Measurements from ENCODE around the gene IL1RAP. TPM values are rescaled to one million over a fixed set of nuclear protein-coding genes. Genes with fewer than 3 reads are reported as not detected.

The IL1RAP gene
- total and polyA plus RNA-seq, 9 of the 15 experiments (the other 6 are each of a cell fraction or from before 2014, with no cell fraction given) = 0.23 to 1.8 (median 0.88) TPM

DNA sequence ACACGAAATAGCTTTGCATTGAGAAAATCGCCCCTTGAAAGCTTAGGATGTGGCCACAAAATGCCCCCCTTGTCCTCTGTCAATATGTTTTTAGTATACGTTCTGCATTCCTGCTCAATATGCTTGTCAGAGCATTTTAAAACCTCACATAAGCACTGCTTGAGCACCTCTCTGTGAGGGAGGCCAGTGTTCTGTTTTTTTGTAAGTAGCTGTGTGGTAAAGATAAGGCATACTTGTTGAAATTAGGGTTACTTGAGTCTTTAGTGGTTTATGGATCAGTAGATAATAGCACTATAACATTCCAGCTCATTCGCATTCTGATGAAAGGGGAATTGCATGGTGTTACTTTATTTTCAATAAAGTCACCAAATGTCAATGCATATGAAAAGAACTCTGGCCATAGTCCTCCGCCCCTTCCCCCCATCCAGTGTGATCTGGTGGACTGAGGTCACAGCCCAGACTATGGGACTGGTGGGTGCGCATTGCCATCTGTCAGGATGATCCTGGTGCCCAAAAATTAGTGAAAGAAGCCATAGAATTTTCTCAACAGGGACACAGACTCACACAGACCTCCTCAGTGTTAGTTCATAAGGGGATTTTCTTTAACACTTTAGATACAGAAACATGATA lies 33.1 kb downstream of the IL1RAP start (continued):
- TF ChIP-seq, protein P1, sequence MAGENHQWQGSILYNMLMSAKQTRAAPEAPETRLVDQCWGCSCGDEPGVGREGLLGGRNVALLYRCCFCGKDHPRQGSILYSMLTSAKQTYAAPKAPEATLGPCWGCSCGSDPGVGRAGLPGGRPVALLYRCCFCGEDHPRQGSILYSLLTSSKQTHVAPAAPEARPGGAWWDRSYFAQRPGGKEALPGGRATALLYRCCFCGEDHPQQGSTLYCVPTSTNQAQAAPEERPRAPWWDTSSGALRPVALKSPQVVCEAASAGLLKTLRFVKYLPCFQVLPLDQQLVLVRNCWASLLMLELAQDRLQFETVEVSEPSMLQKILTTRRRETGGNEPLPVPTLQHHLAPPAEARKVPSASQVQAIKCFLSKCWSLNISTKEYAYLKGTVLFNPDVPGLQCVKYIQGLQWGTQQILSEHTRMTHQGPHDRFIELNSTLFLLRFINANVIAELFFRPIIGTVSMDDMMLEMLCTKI (IDR thresholded peaks at IDR 0.05; ENCODE audit: partially characterized antibody) = no peak
- TF ChIP-seq FOXK1 (CRISPR knock-in tag; IDR thresholded peaks at IDR 0.05; ENCODE audit: borderline replicate concordance) = no peak

DNA sequence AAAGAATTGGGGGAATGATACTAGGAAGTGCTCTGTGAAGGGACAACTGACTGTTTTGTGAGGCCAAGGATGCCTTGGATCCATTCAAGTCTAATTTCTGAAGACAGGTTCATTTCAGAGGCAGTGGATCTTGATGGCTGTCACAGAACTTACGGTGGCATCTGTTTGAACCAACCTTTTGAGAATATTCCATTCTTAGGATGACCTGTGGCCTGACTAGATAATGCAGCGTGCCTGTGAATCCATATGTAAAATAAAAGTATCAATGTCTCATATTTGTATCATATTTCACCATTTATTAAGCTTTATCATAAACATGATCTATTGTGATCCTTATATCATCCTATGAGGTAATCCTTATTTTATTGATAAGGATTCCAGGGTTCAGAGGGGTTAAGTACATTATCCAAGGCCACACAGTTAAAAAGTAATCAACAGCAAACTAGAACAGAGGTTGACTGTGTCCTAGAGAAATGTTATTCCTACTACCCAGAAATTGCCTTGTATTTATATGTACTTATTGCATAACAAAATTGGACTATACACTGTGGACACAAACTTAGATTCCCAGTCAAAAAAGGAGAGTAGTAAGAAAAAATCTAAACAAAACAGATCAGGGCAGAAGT lies 34.3 kb downstream of the IL1RAP start:
- H3K4me2 ChIP-seq (ENCODE audit: insufficient read depth, low read length) = no peak overlapping the region
- no peaks in the 10 kb centered on the region for H3K27me3 ChIP-seq (ENCODE audit: control insufficient read depth in 2 of 2, insufficient read depth in 2 of 2, low read length in 2 of 2)
- BruUV-seq (replicated peaks) = no TSS peak
- H3K9me3 ChIP-seq (replicated peaks; ENCODE audit: control insufficient read depth, insufficient read depth, low read depth, low read length) = no peaks in the 10 kb centered on the region
- ChIA-PET CTCF (ENCODE audit: low intra/inter-chr PET ratio) (no interaction called here), POLR2A (no interaction called here)
- no peak overlapping the region for H2AFZ ChIP-seq (ENCODE audit: low read depth, low read length)
- H4K20me1 ChIP-seq (replicated peaks; ENCODE audit: control insufficient read depth, insufficient read depth, low read length) = no peaks in the 10 kb centered on the region
- H3K4me3 ChIP-seq = no peak overlapping the region
- H3K9ac ChIP-seq (ENCODE audit: insufficient read depth in 1 of 2, low read depth in 2 of 2, low read length in 2 of 2) = no peak overlapping the region
- no peaks in the 10 kb centered on the region for H3K4me1 ChIP-seq (replicated peaks in 1 of 2; ENCODE audit: control insufficient read depth in 2 of 2, insufficient read depth in 2 of 2, low read length in 2 of 2)
- no peak overlapping the region for H3K27ac ChIP-seq (ENCODE audit: extremely low read depth, low read depth, low read length)
- ATAC-seq = no peak
- no peaks in the 10 kb centered on the region for H3K9me1 ChIP-seq (ENCODE audit: control insufficient read depth, insufficient read depth, low read length)
- intact Hi-C loops (cut with micrococcal nuclease) = no loop called here
- FAIRE-seq = no peak
- H3K79me2 ChIP-seq (ENCODE audit: control insufficient read depth, insufficient read depth, low read length) = no peaks in the 10 kb centered on the region
- in situ Hi-C loops (cut with MboI) = no loop called here
- no peak for DNase-seq (ENCODE audit: extremely low read depth in 1 of 4, low spot score in 3 of 4)
- H3K36me3 ChIP-seq (ENCODE audit: control insufficient read depth, insufficient read depth, low read length) = no peaks in the 10 kb centered on the region
- WGBS (ENCODE audit: insufficient coverage, low coverage, missing lambda C conversion rate) = 0% methylated on average over 2 of the region's 2 CpGs
- TF ChIP-seq, protein P2, sequence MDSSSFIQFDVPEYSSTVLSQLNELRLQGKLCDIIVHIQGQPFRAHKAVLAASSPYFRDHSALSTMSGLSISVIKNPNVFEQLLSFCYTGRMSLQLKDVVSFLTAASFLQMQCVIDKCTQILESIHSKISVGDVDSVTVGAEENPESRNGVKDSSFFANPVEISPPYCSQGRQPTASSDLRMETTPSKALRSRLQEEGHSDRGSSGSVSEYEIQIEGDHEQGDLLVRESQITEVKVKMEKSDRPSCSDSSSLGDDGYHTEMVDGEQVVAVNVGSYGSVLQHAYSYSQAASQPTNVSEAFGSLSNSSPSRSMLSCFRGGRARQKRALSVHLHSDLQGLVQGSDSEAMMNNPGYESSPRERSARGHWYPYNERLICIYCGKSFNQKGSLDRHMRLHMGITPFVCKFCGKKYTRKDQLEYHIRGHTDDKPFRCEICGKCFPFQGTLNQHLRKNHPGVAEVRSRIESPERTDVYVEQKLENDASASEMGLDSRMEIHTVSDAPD (CRISPR knock-in tag; IDR thresholded peaks at IDR 0.05) = no peak
- TF ChIP-seq REST (IDR thresholded peaks at IDR 0.05; ENCODE audit: borderline replicate concordance) (no peak), REST (CRISPR knock-in tag; IDR thresholded peaks at IDR 0.05; ENCODE audit: low read depth) (no peak), RUNX1 (IDR thresholded peaks at IDR 0.05; ENCODE audit: low read depth) (no peak), CAMTA2 (CRISPR knock-in tag; conservative IDR thresholded peaks at IDR 0.05) (no peak), ZNF212 (CRISPR knock-in tag; IDR thresholded peaks at IDR 0.05) (no peak), ZNF311 (CRISPR knock-in tag; IDR thresholded peaks at IDR 0.05) (no peak), YBX1 (IDR thresholded peaks at IDR 0.05) (no peak), HLTF (IDR thresholded peaks at IDR 0.05) (no peak)
